ENCODE results near the gene SERPINA5.
"Not testable (repeated sequence)": the region's sequence is repeated elsewhere in the genome, so short reads cannot be mapped to it uniquely, and the experiment has no call there.

The SERPINA5 gene

DNA sequence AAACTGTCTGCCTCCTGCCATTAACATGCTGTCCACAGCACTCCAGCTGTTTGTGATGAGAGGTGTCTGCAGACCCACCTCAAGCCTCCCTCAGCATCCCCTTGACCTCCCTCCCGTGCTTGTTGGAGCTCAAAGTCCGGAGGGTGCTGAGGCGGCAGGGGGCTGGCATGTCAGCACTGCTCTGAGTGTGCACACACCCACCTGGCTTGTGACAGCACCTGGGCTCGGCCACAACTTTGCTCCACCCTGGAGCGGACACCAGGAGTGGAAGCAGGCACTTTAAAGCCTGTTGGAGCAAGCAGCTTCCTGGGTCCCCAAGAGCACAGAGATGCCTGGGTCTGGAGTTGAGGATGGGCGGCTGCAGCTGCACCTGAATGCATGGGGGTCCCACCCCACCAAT is 51.9 kb downstream of the SERPINA5 start:
- ChIA-PET POLR2A (no interaction called here), CTCF (no interaction called here)
- TF ChIP-seq ELF4 (IDR thresholded peaks at IDR 0.05) (no peak), NFRKB (IDR thresholded peaks at IDR 0.05) (no peak), L3MBTL2 (conservative IDR thresholded peaks at IDR 0.05) (no peak), TARDBP (IDR thresholded peaks at IDR 0.05) (no peak), HDGF (IDR thresholded peaks at IDR 0.05; ENCODE audit: borderline replicate concordance) (no peak), FOXA1 (IDR thresholded peaks at IDR 0.05) (no peak), FOXM1 (IDR thresholded peaks at IDR 0.05; ENCODE audit: borderline replicate concordance) (no peak), BHLHE40 (IDR thresholded peaks at IDR 0.05; ENCODE audit: borderline replicate concordance) (no peak), ZNF384 (IDR thresholded peaks at IDR 0.05) (no peak), SP1 (IDR thresholded peaks at IDR 0.05) (no peak), LEF1 (IDR thresholded peaks at IDR 0.05; ENCODE audit: borderline replicate concordance) (no peak), CTBP1 (IDR thresholded peaks at IDR 0.05; ENCODE audit: borderline replicate concordance) (no peak), SUZ12 (IDR thresholded peaks at IDR 0.05) (no peak), FOXK2 (IDR thresholded peaks at IDR 0.05) (no peak), ARNT (IDR thresholded peaks at IDR 0.05) (no peak)
- TF ChIP-seq, protein P1, sequence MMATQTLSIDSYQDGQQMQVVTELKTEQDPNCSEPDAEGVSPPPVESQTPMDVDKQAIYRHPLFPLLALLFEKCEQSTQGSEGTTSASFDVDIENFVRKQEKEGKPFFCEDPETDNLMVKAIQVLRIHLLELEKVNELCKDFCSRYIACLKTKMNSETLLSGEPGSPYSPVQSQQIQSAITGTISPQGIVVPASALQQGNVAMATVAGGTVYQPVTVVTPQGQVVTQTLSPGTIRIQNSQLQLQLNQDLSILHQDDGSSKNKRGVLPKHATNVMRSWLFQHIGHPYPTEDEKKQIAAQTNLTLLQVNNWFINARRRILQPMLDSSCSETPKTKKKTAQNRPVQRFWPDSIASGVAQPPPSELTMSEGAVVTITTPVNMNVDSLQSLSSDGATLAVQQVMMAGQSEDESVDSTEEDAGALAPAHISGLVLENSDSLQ (IDR thresholded peaks at IDR 0.05): no peak
- DNase-seq (ENCODE audit: extremely low spot score): no peak

DNA sequence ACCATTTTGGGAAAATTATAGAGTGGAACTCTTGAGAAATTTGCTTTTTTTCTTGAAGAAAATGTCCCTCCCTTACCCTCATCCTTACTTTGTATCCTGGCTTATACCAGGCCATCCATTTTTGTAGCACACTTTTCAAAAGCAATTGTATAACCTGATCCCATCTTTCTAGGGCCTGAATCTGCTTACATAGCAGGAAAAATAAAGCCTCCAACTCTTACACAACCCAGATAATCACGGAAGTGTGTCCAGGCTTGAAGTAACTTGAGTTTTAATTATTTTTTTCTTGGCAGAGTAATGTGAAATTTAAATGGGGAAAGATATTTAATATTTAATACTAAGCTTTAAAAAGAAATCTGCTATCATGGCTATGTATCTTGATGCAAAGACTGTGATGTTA is 53.9 kb downstream of the SERPINA5 start:
- ChIA-PET CTCF (no interaction called here), POLR2A (no interaction called here)
- TF ChIP-seq ZNF384 (IDR thresholded peaks at IDR 0.05) (no peak), FOXM1 (IDR thresholded peaks at IDR 0.05; ENCODE audit: borderline replicate concordance) (no peak), BHLHE40 (IDR thresholded peaks at IDR 0.05; ENCODE audit: borderline replicate concordance) (no peak), ARNT (IDR thresholded peaks at IDR 0.05) (no peak), CTBP1 (IDR thresholded peaks at IDR 0.05; ENCODE audit: borderline replicate concordance) (no peak), ELF4 (IDR thresholded peaks at IDR 0.05) (no peak), FOXA1 (IDR thresholded peaks at IDR 0.05) (no peak), FOXK2 (IDR thresholded peaks at IDR 0.05) (no peak), L3MBTL2 (conservative IDR thresholded peaks at IDR 0.05) (no peak), LEF1 (IDR thresholded peaks at IDR 0.05; ENCODE audit: borderline replicate concordance) (no peak), SP1 (IDR thresholded peaks at IDR 0.05) (no peak), SUZ12 (IDR thresholded peaks at IDR 0.05) (no peak), HDGF (IDR thresholded peaks at IDR 0.05; ENCODE audit: borderline replicate concordance) (no peak)
- TF ChIP-seq, protein P1 (IDR thresholded peaks at IDR 0.05): no peak
- no peak for DNase-seq (ENCODE audit: extremely low spot score)

DNA sequence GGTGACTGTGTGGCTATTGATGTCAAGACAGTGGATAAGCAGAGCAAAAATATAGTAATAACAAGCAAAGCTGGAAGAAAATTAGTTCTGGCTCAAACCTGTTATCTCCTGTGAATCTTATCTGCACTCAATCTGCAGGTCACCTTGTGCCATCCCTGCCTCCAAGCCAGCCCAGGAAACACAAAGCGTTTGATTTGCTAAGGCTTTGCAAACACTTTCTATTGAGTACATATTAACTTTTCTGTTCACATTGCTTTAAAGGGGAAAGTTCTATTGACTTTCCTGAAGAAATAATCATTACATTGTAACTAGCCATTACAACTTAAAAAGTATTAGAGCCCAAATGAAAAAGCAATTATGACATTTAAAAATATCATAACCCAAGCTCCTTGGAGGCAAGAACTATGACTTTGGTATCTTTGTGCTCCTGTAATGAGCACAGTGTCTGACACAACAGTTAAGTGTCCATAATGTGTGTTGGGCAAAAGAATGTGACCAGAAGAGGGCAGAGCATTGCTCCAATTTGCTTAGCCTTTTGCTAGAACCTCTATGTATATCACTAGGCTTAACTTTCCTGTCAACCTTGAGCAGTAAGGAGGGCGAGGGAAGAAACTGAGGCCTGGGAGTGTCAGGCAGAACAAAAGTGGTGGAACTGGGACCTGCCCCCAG is 55.7 kb downstream of the SERPINA5 start:
- TF ChIP-seq L3MBTL2 (conservative IDR thresholded peaks at IDR 0.05) (no peak), HDGF (IDR thresholded peaks at IDR 0.05; ENCODE audit: borderline replicate concordance) (no peak), ELF4 (IDR thresholded peaks at IDR 0.05) (no peak), LEF1 (IDR thresholded peaks at IDR 0.05; ENCODE audit: borderline replicate concordance) (no peak), FOXM1 (IDR thresholded peaks at IDR 0.05; ENCODE audit: borderline replicate concordance) (no peak), SUZ12 (IDR thresholded peaks at IDR 0.05) (no peak), SP1 (IDR thresholded peaks at IDR 0.05) (no peak), NFRKB (IDR thresholded peaks at IDR 0.05) (no peak), TARDBP (IDR thresholded peaks at IDR 0.05) (no peak), FOXA1 (IDR thresholded peaks at IDR 0.05) (no peak), BHLHE40 (IDR thresholded peaks at IDR 0.05; ENCODE audit: borderline replicate concordance) (no peak), ARNT (IDR thresholded peaks at IDR 0.05) (no peak), CTBP1 (IDR thresholded peaks at IDR 0.05; ENCODE audit: borderline replicate concordance) (no peak)
- TF ChIP-seq, protein P1 (IDR thresholded peaks at IDR 0.05): no peak
- CTCF ChIA-PET: interaction anchor here (0.6 to 0.8 kb wide), 3 partner anchors 18 to 113 kb away, joined by 3 read pairs; no protein-coding TSS in a partner anchor
- POLR2A ChIA-PET: no interaction called here
- no peak for DNase-seq (ENCODE audit: extremely low spot score)

DNA sequence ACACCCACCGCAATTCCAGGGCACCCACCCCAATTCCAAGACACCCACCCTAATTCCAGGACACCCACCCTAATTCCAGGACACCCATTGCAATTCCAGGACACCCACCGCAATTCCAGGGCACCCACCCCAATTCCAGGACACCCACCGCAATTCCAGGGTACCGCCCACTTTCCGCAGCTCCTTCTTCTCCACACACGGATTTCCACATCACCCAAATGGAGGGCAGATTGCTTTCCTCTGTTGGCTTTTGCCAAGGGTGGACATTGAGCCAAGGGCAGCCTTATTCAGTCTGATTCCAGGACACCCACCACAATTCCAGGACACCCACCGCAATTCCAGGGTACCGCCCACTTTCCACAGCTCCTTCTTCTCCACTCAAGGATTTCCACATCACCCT is 56.6 kb downstream of the SERPINA5 start:
- DNase-seq (ENCODE audit: extremely low spot score); POLR2A ChIA-PET; CTCF ChIA-PET: not testable (repeated sequence)

DNA sequence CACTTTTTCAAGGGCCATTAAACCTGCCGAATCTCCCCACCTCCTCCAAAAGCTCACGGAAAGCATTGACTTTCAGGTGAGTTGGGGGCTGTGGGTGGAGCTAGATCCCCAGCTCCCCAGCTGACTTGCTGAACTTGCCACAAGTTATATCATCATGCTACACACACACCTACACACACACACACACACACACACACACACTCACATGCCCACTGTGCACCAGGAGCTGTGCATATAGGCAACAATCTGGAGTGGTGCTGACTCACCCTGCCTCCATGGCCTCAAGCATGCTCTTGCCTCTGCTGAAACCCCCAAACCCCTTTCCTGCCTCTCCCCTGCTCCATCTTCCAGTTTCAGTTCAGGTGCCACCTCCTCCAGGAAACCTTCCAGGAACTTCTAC is 57.1 kb downstream of the SERPINA5 start:
- CTCF ChIA-PET: no interaction called here
- no peak for DNase-seq (ENCODE audit: extremely low spot score)
- POLR2A ChIA-PET: no interaction called here
- TF ChIP-seq, protein P1 (IDR thresholded peaks at IDR 0.05): no peak
- no peak for TF ChIP-seq FOXM1 (IDR thresholded peaks at IDR 0.05; ENCODE audit: borderline replicate concordance)
- no peak for TF ChIP-seq FOXA1 (IDR thresholded peaks at IDR 0.05)
- TF ChIP-seq LEF1 (IDR thresholded peaks at IDR 0.05; ENCODE audit: borderline replicate concordance): no peak
- no peak for TF ChIP-seq HDGF (IDR thresholded peaks at IDR 0.05; ENCODE audit: borderline replicate concordance)
- no peak for TF ChIP-seq ELF4 (IDR thresholded peaks at IDR 0.05)
- no peak for TF ChIP-seq SP1 (IDR thresholded peaks at IDR 0.05)
- TF ChIP-seq CTBP1 (IDR thresholded peaks at IDR 0.05; ENCODE audit: borderline replicate concordance): no peak
- no peak for TF ChIP-seq FOXK2 (IDR thresholded peaks at IDR 0.05)
- TF ChIP-seq NFRKB (IDR thresholded peaks at IDR 0.05): no peak
- no peak for TF ChIP-seq L3MBTL2 (conservative IDR thresholded peaks at IDR 0.05)

All from HEK293T (cell line).